SK-N-MC (cell line): ENCODE results near the gene ABCC1.

Source experiments
- EZH2 ChIP-seq: fragments of 200-600 bp; sonication (generic); IDR thresholded peaks from one replicate; pipeline ENCODE4 v1.6.1; 2017; ENCODE audit warnings: antibody characterized with exemption
- POLR2AphosphoS5 ChIP-seq: IDR thresholded peaks from 2 replicates; pipeline ENCODE4 v1.6.1; 2012; ENCODE audit warnings: mild to moderate bottlenecking, low read depth, low read length, borderline replicate concordance

DNA sequence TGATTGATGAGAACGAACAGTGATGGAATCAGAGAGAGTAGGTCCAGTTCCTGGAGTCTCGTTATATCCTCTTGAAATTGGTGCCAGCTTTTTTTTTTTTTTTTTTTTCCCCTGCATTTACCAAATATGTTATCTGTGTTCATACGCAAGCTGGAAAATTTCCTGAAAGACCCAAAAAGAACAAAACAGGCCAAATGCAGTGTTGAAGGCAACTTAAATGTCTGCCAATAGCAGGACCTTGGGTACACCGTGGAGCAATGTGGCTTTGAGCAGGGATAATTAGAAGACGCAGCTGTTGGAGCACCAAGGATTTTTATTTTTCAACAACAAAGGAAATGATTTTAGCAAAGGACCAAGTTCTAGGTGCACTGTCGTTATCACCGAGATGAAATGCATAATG, 168.9 kb downstream of the ABCC1 start:
- TF ChIP-seq POLR2AphosphoS5 (no peak), EZH2 (no peak)
